ENCODE results near the gene AP5M1.

Gene AP5M1

GRCh38 chr14:57297852-57298251 lies 29.1 kb downstream of the AP5M1 start:
- TF ChIP-seq TAF1 (IDR thresholded peaks at IDR 0.05; ENCODE audit: borderline replicate concordance, insufficient read depth, low read length) = no peak
- no peak for TF ChIP-seq SIN3A (IDR thresholded peaks at IDR 0.05; ENCODE audit: borderline replicate concordance, insufficient read depth, low read length)
- TF ChIP-seq POLR2AphosphoS5 (IDR thresholded peaks at IDR 0.05; ENCODE audit: low read depth, low read length) = no peak
- TF ChIP-seq, protein P1, sequence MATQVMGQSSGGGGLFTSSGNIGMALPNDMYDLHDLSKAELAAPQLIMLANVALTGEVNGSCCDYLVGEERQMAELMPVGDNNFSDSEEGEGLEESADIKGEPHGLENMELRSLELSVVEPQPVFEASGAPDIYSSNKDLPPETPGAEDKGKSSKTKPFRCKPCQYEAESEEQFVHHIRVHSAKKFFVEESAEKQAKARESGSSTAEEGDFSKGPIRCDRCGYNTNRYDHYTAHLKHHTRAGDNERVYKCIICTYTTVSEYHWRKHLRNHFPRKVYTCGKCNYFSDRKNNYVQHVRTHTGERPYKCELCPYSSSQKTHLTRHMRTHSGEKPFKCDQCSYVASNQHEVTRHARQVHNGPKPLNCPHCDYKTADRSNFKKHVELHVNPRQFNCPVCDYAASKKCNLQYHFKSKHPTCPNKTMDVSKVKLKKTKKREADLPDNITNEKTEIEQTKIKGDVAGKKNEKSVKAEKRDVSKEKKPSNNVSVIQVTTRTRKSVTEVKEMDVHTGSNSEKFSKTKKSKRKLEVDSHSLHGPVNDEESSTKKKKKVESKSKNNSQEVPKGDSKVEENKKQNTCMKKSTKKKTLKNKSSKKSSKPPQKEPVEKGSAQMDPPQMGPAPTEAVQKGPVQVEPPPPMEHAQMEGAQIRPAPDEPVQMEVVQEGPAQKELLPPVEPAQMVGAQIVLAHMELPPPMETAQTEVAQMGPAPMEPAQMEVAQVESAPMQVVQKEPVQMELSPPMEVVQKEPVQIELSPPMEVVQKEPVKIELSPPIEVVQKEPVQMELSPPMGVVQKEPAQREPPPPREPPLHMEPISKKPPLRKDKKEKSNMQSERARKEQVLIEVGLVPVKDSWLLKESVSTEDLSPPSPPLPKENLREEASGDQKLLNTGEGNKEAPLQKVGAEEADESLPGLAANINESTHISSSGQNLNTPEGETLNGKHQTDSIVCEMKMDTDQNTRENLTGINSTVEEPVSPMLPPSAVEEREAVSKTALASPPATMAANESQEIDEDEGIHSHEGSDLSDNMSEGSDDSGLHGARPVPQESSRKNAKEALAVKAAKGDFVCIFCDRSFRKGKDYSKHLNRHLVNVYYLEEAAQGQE (IDR thresholded peaks at IDR 0.05; ENCODE audit: insufficient read depth in 1 of 2, low read depth in 2 of 2, low read length in 2 of 2) = no peak
- TF ChIP-seq FOXP2 (optimal IDR thresholded peaks at IDR 0.05; ENCODE audit: borderline replicate concordance, extremely low read depth, extremely low read length, insufficient read depth) = no peak

DNA sequence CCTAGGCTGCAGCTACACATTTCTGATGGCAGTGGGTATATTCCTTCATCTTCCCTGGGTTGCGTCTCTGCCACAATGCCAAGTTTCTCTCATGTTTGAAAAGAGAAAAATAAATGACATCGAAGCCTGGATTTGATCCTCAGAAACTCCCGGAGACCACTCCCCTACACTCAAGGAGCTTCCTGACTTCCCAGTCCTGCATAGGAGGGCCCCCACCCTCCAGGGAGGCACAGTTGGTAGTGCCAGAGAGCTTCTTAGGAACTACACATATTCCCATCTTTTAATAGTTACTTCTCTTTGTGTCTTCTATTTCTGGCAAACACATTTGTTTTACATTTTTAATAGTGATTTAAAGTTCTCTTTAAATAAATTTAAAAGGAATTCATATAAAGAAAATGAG lies 30.7 kb downstream of the AP5M1 start:
- TF ChIP-seq TAF1 (IDR thresholded peaks at IDR 0.05; ENCODE audit: borderline replicate concordance, insufficient read depth, low read length) (no peak), POLR2AphosphoS5 (IDR thresholded peaks at IDR 0.05; ENCODE audit: low read depth, low read length) (no peak), SIN3A (IDR thresholded peaks at IDR 0.05; ENCODE audit: borderline replicate concordance, insufficient read depth, low read length) (no peak), FOXP2 (optimal IDR thresholded peaks at IDR 0.05; ENCODE audit: borderline replicate concordance, extremely low read depth, extremely low read length, insufficient read depth) (no peak)
- TF ChIP-seq, protein P1 (IDR thresholded peaks at IDR 0.05; ENCODE audit: insufficient read depth in 1 of 2, low read depth in 2 of 2, low read length in 2 of 2) = no peak

- no peak for TF ChIP-seq FOXP2 (optimal IDR thresholded peaks at IDR 0.05; ENCODE audit: borderline replicate concordance, extremely low read depth, extremely low read length, insufficient read depth)
- no peak for TF ChIP-seq SIN3A (IDR thresholded peaks at IDR 0.05; ENCODE audit: borderline replicate concordance, insufficient read depth, low read length)
- TF ChIP-seq, protein P1 (IDR thresholded peaks at IDR 0.05; ENCODE audit: insufficient read depth in 1 of 2, low read depth in 2 of 2, low read length in 2 of 2) = no peak
- no peak for TF ChIP-seq POLR2AphosphoS5 (IDR thresholded peaks at IDR 0.05; ENCODE audit: low read depth, low read length)
- TF ChIP-seq TAF1 (IDR thresholded peaks at IDR 0.05; ENCODE audit: borderline replicate concordance, insufficient read depth, low read length) = no peak
Observed at GRCh38 chr14:57302883-57303282, 34.1 kb downstream of the AP5M1 start.

DNA sequence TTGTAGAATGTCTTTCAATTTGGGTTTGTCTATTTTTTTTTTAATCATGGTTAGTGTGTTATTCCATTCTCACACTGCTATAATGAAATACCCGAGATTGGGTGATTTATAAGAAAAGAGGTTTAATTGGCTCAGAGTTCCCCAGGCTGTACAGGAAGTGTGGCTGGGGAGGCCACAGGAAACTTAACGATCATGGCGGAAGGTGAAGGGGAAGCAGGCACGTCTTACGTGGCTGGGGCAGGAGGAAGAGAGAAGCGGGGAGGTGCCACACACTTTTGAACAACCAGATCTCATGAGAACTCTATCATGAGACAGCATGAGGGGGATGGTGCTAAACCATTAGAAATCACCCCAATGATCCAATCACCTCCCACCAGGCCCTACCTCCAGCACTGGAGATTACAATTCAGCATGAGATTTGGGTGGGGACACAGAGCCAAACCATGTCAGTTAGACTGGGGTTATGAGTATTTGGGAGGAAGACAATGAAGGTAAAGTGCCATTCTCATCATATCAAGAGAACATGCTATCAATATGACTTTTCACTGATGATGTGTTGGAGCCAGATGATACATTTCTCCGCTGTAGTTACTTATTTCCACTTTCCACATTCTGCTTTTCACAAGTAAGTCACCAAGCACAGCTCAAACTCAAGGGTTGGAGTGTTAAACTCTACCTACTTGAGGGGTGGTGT lies 45.8 kb downstream of the AP5M1 start:
- TF ChIP-seq POLR2AphosphoS5 (IDR thresholded peaks at IDR 0.05; ENCODE audit: low read depth, low read length) (no peak), SIN3A (IDR thresholded peaks at IDR 0.05; ENCODE audit: borderline replicate concordance, insufficient read depth, low read length) (no peak), TAF1 (IDR thresholded peaks at IDR 0.05; ENCODE audit: borderline replicate concordance, insufficient read depth, low read length) (no peak), FOXP2 (optimal IDR thresholded peaks at IDR 0.05; ENCODE audit: borderline replicate concordance, extremely low read depth, extremely low read length, insufficient read depth) (no peak)
- TF ChIP-seq, protein P1 (IDR thresholded peaks at IDR 0.05; ENCODE audit: insufficient read depth in 1 of 2, low read depth in 2 of 2, low read length in 2 of 2) = no peak
